Endodermal cell (in vitro differentiated cells): ENCODE measurements around the gene OPCML. TPM values are rescaled to one million over a fixed set of nuclear protein-coding genes. Genes with fewer than 3 reads are reported as not detected.

Experiments
- DNase-seq: peaks from one replicate; pipeline ENCODE4 v3.0.0-alpha.2; 2017
- H3K27ac ChIP-seq: 2 replicates; pipeline ENCODE4 v1.5.1; 2013; ENCODE audit warnings: mild to moderate bottlenecking, low read depth, low read length, moderate library complexity
- H3K27me3 ChIP-seq: 2 replicates; pipeline ENCODE4 v1.6.1; 2013; ENCODE audit warnings: mild to moderate bottlenecking, low read length, moderate library complexity; ENCODE audit not compliant: insufficient read depth, control insufficient read depth, poor library complexity, severe bottlenecking
- H3K36me3 ChIP-seq: 2 replicates; pipeline ENCODE4 v1.7.0; 2013; ENCODE audit warnings: mild to moderate bottlenecking, low read length, moderate library complexity; ENCODE audit not compliant: control insufficient read depth, insufficient read depth
- H3K4me1 ChIP-seq: one replicate; pipeline ENCODE4 v1.7.0; 2013; ENCODE audit warnings: low read length; ENCODE audit not compliant: control insufficient read depth, insufficient read depth
- H3K4me3 ChIP-seq: 2 replicates; pipeline ENCODE4 v1.5.1; 2013; ENCODE audit warnings: mild to moderate bottlenecking, low read length, moderate library complexity
- H3K9ac ChIP-seq: 2 replicates; pipeline ENCODE4 v1.6.1; 2013; ENCODE audit warnings: mild to moderate bottlenecking, low read length, moderate library complexity; ENCODE audit not compliant: poor library complexity, severe bottlenecking; ENCODE audit errors: extremely low read depth
- H3K9me3 ChIP-seq: 2 replicates; pipeline ENCODE4 v1.6.1; 2013; ENCODE audit warnings: mild to moderate bottlenecking, low read length, moderate library complexity; ENCODE audit not compliant: control insufficient read depth
- H3K27ac Mint-ChIP-seq: 2 replicates; pipeline ENCODE4 v1.8.0; 2020; ENCODE audit warnings: mixed read lengths
- H3K27me3 Mint-ChIP-seq: 2 replicates; pipeline ENCODE4 v1.8.0; 2021; ENCODE audit warnings: mild to moderate bottlenecking, mixed read lengths; ENCODE audit not compliant: insufficient read depth
- H3K36me3 Mint-ChIP-seq: 2 replicates; pipeline ENCODE4 v1.8.0; 2020; ENCODE audit warnings: low read depth, mixed read lengths
- H3K4me1 Mint-ChIP-seq: 2 replicates; pipeline ENCODE4 v1.8.0; 2020; ENCODE audit warnings: mixed read lengths
- H3K4me3 Mint-ChIP-seq: 2 replicates; pipeline ENCODE4 v1.8.0; 2020; ENCODE audit warnings: mild to moderate bottlenecking, moderate library complexity, mixed read lengths
- H3K9me3 Mint-ChIP-seq: 2 replicates; pipeline ENCODE4 v1.8.0; 2020; ENCODE audit warnings: mild to moderate bottlenecking, mixed read lengths
- WGBS, 2 experiments: methylation state at CpG; one replicate each; pipeline versions ENCODE4 v1.1.5 to v1.1.7; 2013; ENCODE audit warnings: missing lambda C conversion rate in 2 of 2, mixed read lengths in 1 of 2; ENCODE audit not compliant: insufficient coverage in 1 of 2, insufficient read length in 1 of 2; 5-methylcytosine and 5-hydroxymethylcytosine counted together
- total RNA-seq, 2 donors: library from RNA; stranded (reverse); fragmentation: NEBNext Ultra II Directional in 1 of 2; extraction: Animal tissue kit (Norgen Biotek cat#: 25700) in 1 of 2; gene quantifications; 2 replicates in 1 of 2; 3 replicates in 1 of 2; pipeline ENCODE4 v1.2.1, GENCODE V29; 2021
- TF ChIP-seq, protein P1 (sequence below): fragments of 200-600 bp; sonication (generic); conservative IDR thresholded peaks from 2 replicates; pipeline ENCODE4 v1.5.0; 2021; ENCODE audit warnings: antibody characterized with exemption, mild to moderate bottlenecking

Gene OPCML
- total RNA-seq, 2 donors from 2014 or later: 0.49 to 0.86 TPM

DNA sequence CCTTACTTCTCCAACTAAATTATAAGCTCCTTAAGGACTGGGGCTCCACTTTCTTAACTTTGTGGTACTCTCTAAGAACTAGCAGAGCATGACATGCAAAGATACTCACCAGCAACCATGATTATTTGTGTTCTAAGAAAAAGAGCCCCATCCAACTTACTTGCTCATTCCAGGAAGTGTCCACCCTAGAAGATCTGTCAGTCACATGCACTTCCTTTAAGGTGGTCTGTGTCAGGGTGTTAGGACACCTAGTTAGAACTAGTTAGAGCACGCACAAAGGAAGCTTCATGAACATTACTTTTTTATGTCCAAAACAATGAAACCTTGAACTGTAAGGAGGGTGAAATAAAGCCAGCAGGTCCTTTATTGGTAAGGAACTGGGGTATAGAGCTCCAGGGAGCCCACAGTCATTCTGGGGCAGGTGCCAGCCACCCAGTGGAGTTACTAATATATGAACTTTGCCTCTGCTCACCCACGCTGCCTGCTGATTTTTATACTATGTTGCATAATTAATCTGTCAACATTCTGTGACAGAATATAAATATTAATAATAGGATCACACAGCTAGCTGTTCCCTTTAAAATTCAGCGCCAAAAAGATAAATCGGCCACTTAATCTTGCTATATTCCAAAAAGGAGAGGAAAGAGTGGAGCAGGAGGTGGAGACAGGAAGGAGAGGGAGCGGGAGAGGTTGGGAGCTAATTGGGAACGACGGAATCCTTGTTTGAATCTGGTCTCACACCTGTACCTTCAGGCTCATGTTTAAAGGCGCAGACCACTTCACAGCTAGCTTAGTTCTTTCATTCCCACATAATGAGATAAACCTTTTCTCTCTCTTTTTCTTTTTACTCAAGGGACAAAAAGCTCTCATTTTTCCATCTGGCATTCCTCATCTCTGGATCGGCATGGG, 755.0 kb downstream of the OPCML start:
- Mint-ChIP-seq H3K4me3 (no peak overlapping the region), H3K9me3 (peaks cover 3% of the 10 kb centered on the region), H3K36me3 (no peaks in the 10 kb centered on the region), H3K27me3 (no peaks in the 10 kb centered on the region), H3K4me1 (peaks cover 23% of the 10 kb centered on the region), H3K27ac (no peak overlapping the region)
- TF ChIP-seq, protein P1, sequence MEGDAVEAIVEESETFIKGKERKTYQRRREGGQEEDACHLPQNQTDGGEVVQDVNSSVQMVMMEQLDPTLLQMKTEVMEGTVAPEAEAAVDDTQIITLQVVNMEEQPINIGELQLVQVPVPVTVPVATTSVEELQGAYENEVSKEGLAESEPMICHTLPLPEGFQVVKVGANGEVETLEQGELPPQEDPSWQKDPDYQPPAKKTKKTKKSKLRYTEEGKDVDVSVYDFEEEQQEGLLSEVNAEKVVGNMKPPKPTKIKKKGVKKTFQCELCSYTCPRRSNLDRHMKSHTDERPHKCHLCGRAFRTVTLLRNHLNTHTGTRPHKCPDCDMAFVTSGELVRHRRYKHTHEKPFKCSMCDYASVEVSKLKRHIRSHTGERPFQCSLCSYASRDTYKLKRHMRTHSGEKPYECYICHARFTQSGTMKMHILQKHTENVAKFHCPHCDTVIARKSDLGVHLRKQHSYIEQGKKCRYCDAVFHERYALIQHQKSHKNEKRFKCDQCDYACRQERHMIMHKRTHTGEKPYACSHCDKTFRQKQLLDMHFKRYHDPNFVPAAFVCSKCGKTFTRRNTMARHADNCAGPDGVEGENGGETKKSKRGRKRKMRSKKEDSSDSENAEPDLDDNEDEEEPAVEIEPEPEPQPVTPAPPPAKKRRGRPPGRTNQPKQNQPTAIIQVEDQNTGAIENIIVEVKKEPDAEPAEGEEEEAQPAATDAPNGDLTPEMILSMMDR: no peak
- H3K27me3 ChIP-seq: no peaks in the 10 kb centered on the region
- DNase-seq: no peak
- no peak overlapping the region for H3K4me3 ChIP-seq
- 78% methylated on average over 5 to 8 of the region's 9 CpGs for WGBS, 2 experiments
- no peak overlapping the region for H3K27ac ChIP-seq
- H3K36me3 ChIP-seq: no peaks in the 10 kb centered on the region
- H3K9ac ChIP-seq: no peak overlapping the region
- peaks cover 9% of the 10 kb centered on the region for H3K4me1 ChIP-seq
- no peaks in the 10 kb centered on the region for H3K9me3 ChIP-seq

DNA sequence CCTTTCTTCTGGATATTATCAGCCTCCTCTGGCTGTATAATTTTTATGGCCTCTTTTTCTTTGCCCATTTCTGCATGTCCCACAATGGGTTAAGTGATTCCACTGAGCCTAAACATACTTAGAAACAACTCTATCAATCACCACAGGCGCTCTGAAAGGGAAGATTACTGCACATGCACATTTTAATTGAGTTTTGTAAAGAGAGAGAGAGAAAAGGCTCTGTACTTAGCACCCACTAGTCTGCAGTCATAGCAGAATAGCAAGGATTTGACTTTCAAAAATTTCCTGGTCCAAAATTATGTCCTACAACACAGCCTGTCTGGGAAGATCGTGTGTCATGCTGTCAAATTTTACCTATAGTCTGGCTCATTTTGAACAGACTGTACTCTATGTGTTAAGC, 758.5 kb downstream of the OPCML start:
- H3K9me3 Mint-ChIP-seq: peaks cover 3% of the 10 kb centered on the region
- no peak overlapping the region for H3K9ac ChIP-seq
- H3K27ac ChIP-seq: no peak overlapping the region
- TF ChIP-seq, protein P1: no peak
- no peaks in the 10 kb centered on the region for H3K36me3 Mint-ChIP-seq
- no peaks in the 10 kb centered on the region for H3K36me3 ChIP-seq
- H3K4me1 ChIP-seq: peaks cover 20% of the 10 kb centered on the region
- H3K27ac Mint-ChIP-seq: no peak overlapping the region
- no peak overlapping the region for H3K4me3 ChIP-seq
- WGBS, 2 experiments: 87 to 96% methylated on average over 1 to 2 of the region's 2 CpGs
- H3K27me3 Mint-ChIP-seq: no peaks in the 10 kb centered on the region
- H3K4me1 Mint-ChIP-seq: peaks cover 43% of the 10 kb centered on the region
- H3K9me3 ChIP-seq: no peaks in the 10 kb centered on the region
- H3K4me3 Mint-ChIP-seq: no peak overlapping the region
- no peaks in the 10 kb centered on the region for H3K27me3 ChIP-seq
- DNase-seq: no peak

DNA sequence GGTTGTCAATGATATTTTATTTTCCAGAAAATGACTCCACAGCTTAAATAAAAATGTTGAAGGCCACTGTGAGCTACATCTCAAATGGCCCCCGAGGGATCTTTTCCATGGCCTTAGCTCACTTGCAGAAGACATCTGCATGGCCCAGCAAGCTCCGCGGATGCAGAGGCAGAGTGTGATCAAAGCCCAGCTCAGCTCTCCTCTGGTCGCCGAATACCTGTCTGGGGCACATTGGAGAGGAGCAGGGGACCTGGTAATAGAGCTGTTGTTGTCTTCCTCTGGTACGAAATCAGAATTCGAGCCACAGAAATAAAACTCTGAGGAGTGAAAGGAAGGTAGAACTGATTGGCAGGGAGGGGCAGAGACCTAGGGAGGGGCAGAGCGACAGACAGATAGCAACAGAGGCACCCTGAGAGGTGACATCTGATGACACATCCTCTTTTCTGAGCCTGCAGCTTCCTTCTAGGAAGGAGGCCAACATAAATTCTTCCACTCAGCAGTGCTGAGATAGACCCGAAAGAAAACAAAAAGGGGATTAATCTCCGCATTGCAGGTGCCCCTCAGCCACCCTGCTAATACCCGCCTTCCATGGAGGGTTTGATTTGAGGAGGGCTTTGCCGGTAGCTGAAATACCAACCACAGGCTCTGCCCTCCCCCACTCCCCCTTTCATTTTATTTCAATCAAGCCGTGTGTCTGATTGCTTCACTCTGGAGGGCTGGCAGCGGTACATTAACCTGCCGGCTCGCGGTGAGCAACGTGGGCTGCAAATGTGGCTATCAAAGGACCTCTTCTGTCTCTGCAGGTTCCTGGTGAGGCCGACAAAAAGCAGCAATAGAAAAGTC, 759.4 kb downstream of the OPCML start:
- peak; percentile 57 for DNase-seq
- Mint-ChIP-seq H3K4me3 (no peak overlapping the region), H3K36me3 (no peaks in the 10 kb centered on the region), H3K9me3 (peaks cover 3% of the 10 kb centered on the region), H3K27me3 (no peaks in the 10 kb centered on the region), H3K27ac (no peak overlapping the region), H3K4me1 (peaks cover 40% of the 10 kb centered on the region)
- Histone ChIP-seq H3K27ac (no peak overlapping the region), H3K4me3 (no peak overlapping the region), H3K9ac (no peak overlapping the region), H3K4me1 (peaks cover 20% of the 10 kb centered on the region), H3K36me3 (no peaks in the 10 kb centered on the region), H3K27me3 (no peaks in the 10 kb centered on the region), H3K9me3 (no peaks in the 10 kb centered on the region)
- 58 to 61% methylated on average over 13 to 19 of the region's 19 CpGs for WGBS, 2 experiments
- TF ChIP-seq, protein P1: no peak
